ENCODE measurements around the gene PTGFRN.
"Not testable (repeated sequence)": the region's sequence is repeated elsewhere in the genome, so short reads cannot be mapped to it uniquely, and the experiment has no call there.

PTGFRN gene

GRCh38 chr1:116875391-116875790 is 34.3 kb upstream of the PTGFRN start:
- Histone ChIP-seq H3K27me3 (ENCODE audit: insufficient read depth, low read length) (no peaks in the 10 kb centered on the region), H3K9me3 (ENCODE audit: insufficient read depth, low read depth, low read length) (no peaks in the 10 kb centered on the region), H3K9ac (ENCODE audit: low read depth, low read length) (no peak overlapping the region), H3K27ac (ENCODE audit: low read depth, low read length) (no peak overlapping the region), H3K4me1 (ENCODE audit: insufficient read depth, low read length) (peaks cover 29% of the 10 kb centered on the region), H3K4me3 (ENCODE audit: low read length) (no peak overlapping the region), H3K36me3 (ENCODE audit: insufficient read depth, low read length) (no peaks in the 10 kb centered on the region)
- WGBS = 75% methylated on average over 14 of the region's 14 CpGs

- H3K9me3 ChIP-seq (ENCODE audit: insufficient read depth, low read depth, low read length) = not testable (repeated sequence)
Measured at GRCh38 chr1:116875946-116876345, 33.8 kb upstream of the PTGFRN start.

GRCh38 chr1:116877141-116877818 is 32.4 kb upstream of the PTGFRN start:
- H3K4me3 ChIP-seq (ENCODE audit: low read length) = no peak overlapping the region
- H3K4me1 ChIP-seq (ENCODE audit: insufficient read depth, low read length) = peaks cover 29% of the 10 kb centered on the region
- no peaks in the 10 kb centered on the region for H3K9me3 ChIP-seq (ENCODE audit: insufficient read depth, low read depth, low read length)
- no peaks in the 10 kb centered on the region for H3K27me3 ChIP-seq (ENCODE audit: insufficient read depth, low read length)
- no peak overlapping the region for H3K9ac ChIP-seq (ENCODE audit: low read depth, low read length)
- WGBS = 94% methylated on average over 2 of the region's 2 CpGs
- no peaks in the 10 kb centered on the region for H3K36me3 ChIP-seq (ENCODE audit: insufficient read depth, low read length)
- no peak overlapping the region for H3K27ac ChIP-seq (ENCODE audit: low read depth, low read length)

More at GRCh38 chr1:116875946-116876345, 33.8 kb upstream of the PTGFRN start:
- H3K4me1 ChIP-seq (ENCODE audit: insufficient read depth, low read length) = peaks cover 29% of the 10 kb centered on the region
- WGBS = 94% methylated on average over 6 of the region's 6 CpGs
- not testable (repeated sequence) for H3K9ac ChIP-seq (ENCODE audit: low read depth, low read length); H3K4me3 ChIP-seq (ENCODE audit: low read length); H3K36me3 ChIP-seq (ENCODE audit: insufficient read depth, low read length); H3K27me3 ChIP-seq (ENCODE audit: insufficient read depth, low read length); H3K27ac ChIP-seq (ENCODE audit: low read depth, low read length)

GRCh38 chr1:116878804-116879477 is 30.8 kb upstream of the PTGFRN start:
- peaks cover 29% of the 10 kb centered on the region for H3K4me1 ChIP-seq (ENCODE audit: insufficient read depth, low read length)
- H3K9me3 ChIP-seq (ENCODE audit: insufficient read depth, low read depth, low read length) = no peaks in the 10 kb centered on the region
- peak overlapping the region; percentile 26 for H3K4me3 ChIP-seq (ENCODE audit: low read length)
- H3K9ac ChIP-seq (ENCODE audit: low read depth, low read length) = peak overlapping the region; percentile 52
- 39% methylated on average over 7 of the region's 10 CpGs for WGBS
- no peaks in the 10 kb centered on the region for H3K27me3 ChIP-seq (ENCODE audit: insufficient read depth, low read length)
- peak overlapping the region; percentile 53 for H3K27ac ChIP-seq (ENCODE audit: low read depth, low read length)
- H3K36me3 ChIP-seq (ENCODE audit: insufficient read depth, low read length) = no peaks in the 10 kb centered on the region

- no peaks in the 10 kb centered on the region for H3K27me3 ChIP-seq (ENCODE audit: insufficient read depth, low read length)
- no peaks in the 10 kb centered on the region for H3K9me3 ChIP-seq (ENCODE audit: insufficient read depth, low read depth, low read length)
- H3K4me3 ChIP-seq (ENCODE audit: low read length) = no peak overlapping the region
- H3K27ac ChIP-seq (ENCODE audit: low read depth, low read length) = peak overlapping the region; percentile 53
- no peaks in the 10 kb centered on the region for H3K36me3 ChIP-seq (ENCODE audit: insufficient read depth, low read length)
- H3K9ac ChIP-seq (ENCODE audit: low read depth, low read length) = peak overlapping the region; percentile 11; the same call in 1 of the 2 replicates
- peaks cover 29% of the 10 kb centered on the region for H3K4me1 ChIP-seq (ENCODE audit: insufficient read depth, low read length)
- WGBS = 88% methylated on average over 10 of the region's 10 CpGs
Measured at GRCh38 chr1:116879478-116880133, 30.1 kb upstream of the PTGFRN start.

GRCh38 chr1:116880917-116881316 is 28.8 kb upstream of the PTGFRN start:
- Histone ChIP-seq H3K9me3 (ENCODE audit: insufficient read depth, low read depth, low read length) (no peaks in the 10 kb centered on the region), H3K4me1 (ENCODE audit: insufficient read depth, low read length) (peaks cover 25% of the 10 kb centered on the region), H3K4me3 (ENCODE audit: low read length) (no peak overlapping the region), H3K27me3 (ENCODE audit: insufficient read depth, low read length) (no peaks in the 10 kb centered on the region), H3K36me3 (ENCODE audit: insufficient read depth, low read length) (no peaks in the 10 kb centered on the region), H3K9ac (ENCODE audit: low read depth, low read length) (no peak overlapping the region), H3K27ac (ENCODE audit: low read depth, low read length) (no peak overlapping the region)
- WGBS = 92% methylated on average over 5 of the region's 5 CpGs

- Histone ChIP-seq H3K4me1 (ENCODE audit: insufficient read depth, low read length) (peaks cover 25% of the 10 kb centered on the region), H3K9ac (ENCODE audit: low read depth, low read length) (no peak overlapping the region), H3K4me3 (ENCODE audit: low read length) (no peak overlapping the region), H3K36me3 (ENCODE audit: insufficient read depth, low read length) (no peaks in the 10 kb centered on the region), H3K27ac (ENCODE audit: low read depth, low read length) (no peak overlapping the region), H3K27me3 (ENCODE audit: insufficient read depth, low read length) (no peaks in the 10 kb centered on the region), H3K9me3 (ENCODE audit: insufficient read depth, low read depth, low read length) (no peaks in the 10 kb centered on the region)
- WGBS = 85% methylated on average over 9 of the region's 9 CpGs
Measured at GRCh38 chr1:116881879-116882520, 27.7 kb upstream of the PTGFRN start.

GRCh38 chr1:116882866-116883265 is 26.9 kb upstream of the PTGFRN start:
- WGBS = 93% methylated on average over 4 of the region's 4 CpGs
- Histone ChIP-seq H3K27ac (ENCODE audit: low read depth, low read length) (no peak overlapping the region), H3K4me1 (ENCODE audit: insufficient read depth, low read length) (peaks cover 17% of the 10 kb centered on the region), H3K4me3 (ENCODE audit: low read length) (no peak overlapping the region), H3K9me3 (ENCODE audit: insufficient read depth, low read depth, low read length) (no peaks in the 10 kb centered on the region), H3K36me3 (ENCODE audit: insufficient read depth, low read length) (no peaks in the 10 kb centered on the region), H3K27me3 (ENCODE audit: insufficient read depth, low read length) (no peaks in the 10 kb centered on the region), H3K9ac (ENCODE audit: low read depth, low read length) (no peak overlapping the region)

- no peak overlapping the region for H3K27ac ChIP-seq (ENCODE audit: low read depth, low read length)
- H3K4me1 ChIP-seq (ENCODE audit: insufficient read depth, low read length) = peaks cover under 1% of the 10 kb centered on the region; the same call in 1 of the 2 replicates
- no peaks in the 10 kb centered on the region for H3K36me3 ChIP-seq (ENCODE audit: insufficient read depth, low read length)
- no peaks in the 10 kb centered on the region for H3K9me3 ChIP-seq (ENCODE audit: insufficient read depth, low read depth, low read length)
- no CpG with 5 or more reads among the region's 1 CpG for WGBS
- no peaks in the 10 kb centered on the region for H3K27me3 ChIP-seq (ENCODE audit: insufficient read depth, low read length)
- H3K9ac ChIP-seq (ENCODE audit: low read depth, low read length) = no peak overlapping the region
- H3K4me3 ChIP-seq (ENCODE audit: low read length) = no peak overlapping the region
Measured at GRCh38 chr1:116886291-116886878, 23.3 kb upstream of the PTGFRN start.

GRCh38 chr1:116887212-116887611 is 22.5 kb upstream of the PTGFRN start:
- Histone ChIP-seq H3K36me3 (ENCODE audit: insufficient read depth, low read length) (no peaks in the 10 kb centered on the region), H3K27ac (ENCODE audit: low read depth, low read length) (no peak overlapping the region), H3K9ac (ENCODE audit: low read depth, low read length) (no peak overlapping the region), H3K4me3 (ENCODE audit: low read length) (no peak overlapping the region), H3K27me3 (ENCODE audit: insufficient read depth, low read length) (no peaks in the 10 kb centered on the region), H3K4me1 (ENCODE audit: insufficient read depth, low read length) (peaks cover 7% of the 10 kb centered on the region; the same call in 1 of the 2 replicates), H3K9me3 (ENCODE audit: insufficient read depth, low read depth, low read length) (no peaks in the 10 kb centered on the region)
- 97% methylated on average over 3 of the region's 3 CpGs for WGBS

Measured in HUES64 (cell line).